ENCODE results near the gene TRAFD1.

Gene TRAFD1

DNA sequence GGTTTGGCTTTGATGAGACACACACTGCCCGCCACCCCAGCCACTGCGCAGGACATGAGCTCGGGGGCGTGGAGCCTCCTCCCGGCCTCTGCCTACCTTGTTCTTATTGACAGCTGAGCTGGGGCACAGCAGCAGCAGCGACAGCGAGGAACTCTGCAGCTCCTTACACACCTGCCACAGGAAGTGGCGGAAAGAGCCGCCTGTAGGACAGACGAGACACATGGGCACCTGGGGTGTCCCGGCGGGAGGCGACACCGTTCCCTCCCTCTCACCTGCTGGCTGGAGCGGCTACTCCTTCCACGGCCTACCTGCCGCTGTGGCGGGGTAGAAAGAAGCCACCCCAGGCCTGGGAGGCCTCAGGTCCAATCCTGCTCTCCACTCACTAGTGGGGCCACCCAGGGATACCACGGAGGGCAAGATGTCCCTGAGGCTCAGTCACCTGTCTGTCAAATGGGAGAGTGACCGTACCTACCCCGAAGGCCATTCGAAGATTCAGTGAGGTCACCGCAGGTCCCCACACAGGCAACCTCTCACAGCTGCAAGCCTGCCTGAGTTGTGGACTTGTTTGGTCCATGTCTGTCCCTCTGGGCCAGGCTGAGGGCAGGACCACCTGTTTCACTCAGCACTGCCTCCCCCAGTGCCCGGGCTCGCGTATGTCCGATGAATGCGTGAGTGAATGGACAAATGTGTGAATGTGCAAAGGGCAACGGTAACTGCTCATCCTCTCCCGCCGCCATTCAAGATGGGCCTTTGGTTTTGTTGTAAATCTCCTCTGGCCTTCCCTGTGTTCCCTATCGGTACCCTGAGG, 42.6 kb downstream of the TRAFD1 start:
- H3K4me1 ChIP-seq (ENCODE audit: control insufficient read depth in 1 of 2, insufficient read depth in 2 of 2, low read length in 2 of 2), result peaks cover 3 to 4% of the 10 kb centered on the region in 2 donors
- peaks cover 19 to 48% of the 10 kb centered on the region in 2 donors for H3K36me3 ChIP-seq (ENCODE audit: control insufficient read depth in 1 of 2, insufficient read depth in 2 of 2, low read length in 2 of 2)
- no peaks in the 10 kb centered on the region for H3K27me3 ChIP-seq (ENCODE audit: control insufficient read depth in 1 of 2, insufficient read depth in 2 of 2, low read length in 2 of 2)
- H3K4me3 ChIP-seq (ENCODE audit: low read depth in 1 of 2, low read length in 2 of 2), result no peak overlapping the region
- H3K27ac ChIP-seq (ENCODE audit: low read depth, low read length), result no peak overlapping the region
- H3K9ac ChIP-seq (ENCODE audit: low read depth in 1 of 2, low read length in 2 of 2), result no peak overlapping the region
- no peaks in the 10 kb centered on the region for H3K9me3 ChIP-seq (ENCODE audit: control insufficient read depth in 1 of 2, low read length in 2 of 2)

- Histone ChIP-seq H3K4me1 (ENCODE audit: control insufficient read depth in 1 of 2, insufficient read depth in 2 of 2, low read length in 2 of 2) (peaks cover 3 to 4% of the 10 kb centered on the region in 2 donors), H3K27me3 (ENCODE audit: control insufficient read depth in 1 of 2, insufficient read depth in 2 of 2, low read length in 2 of 2) (no peaks in the 10 kb centered on the region), H3K27ac (ENCODE audit: low read depth, low read length) (no peak overlapping the region), H3K4me3 (ENCODE audit: low read depth in 1 of 2, low read length in 2 of 2) (no peak overlapping the region), H3K9ac (ENCODE audit: low read depth in 1 of 2, low read length in 2 of 2) (no peak overlapping the region), H3K36me3 (ENCODE audit: control insufficient read depth in 1 of 2, insufficient read depth in 2 of 2, low read length in 2 of 2) (peaks cover 20 to 44% of the 10 kb centered on the region in 2 donors), H3K9me3 (ENCODE audit: control insufficient read depth in 1 of 2, low read length in 2 of 2) (no peaks in the 10 kb centered on the region)
Measured at GRCh38 chr12:112168561-112168971, 43.2 kb downstream of the TRAFD1 start.

- H3K4me3 ChIP-seq (ENCODE audit: low read depth in 1 of 2, low read length in 2 of 2), result no peak overlapping the region
- peaks cover 20 to 41% of the 10 kb centered on the region in 2 donors for H3K36me3 ChIP-seq (ENCODE audit: control insufficient read depth in 1 of 2, insufficient read depth in 2 of 2, low read length in 2 of 2)
- H3K4me1 ChIP-seq (ENCODE audit: control insufficient read depth in 1 of 2, insufficient read depth in 2 of 2, low read length in 2 of 2), result peaks cover 3 to 4% of the 10 kb centered on the region in 2 donors
- H3K9ac ChIP-seq (ENCODE audit: low read depth in 1 of 2, low read length in 2 of 2), result no peak overlapping the region
- H3K9me3 ChIP-seq (ENCODE audit: control insufficient read depth in 1 of 2, low read length in 2 of 2), result no peaks in the 10 kb centered on the region
- no peak overlapping the region for H3K27ac ChIP-seq (ENCODE audit: low read depth, low read length)
- no peaks in the 10 kb centered on the region for H3K27me3 ChIP-seq (ENCODE audit: control insufficient read depth in 1 of 2, insufficient read depth in 2 of 2, low read length in 2 of 2)
Measured at GRCh38 chr12:112169161-112169872, 44.0 kb downstream of the TRAFD1 start.

DNA sequence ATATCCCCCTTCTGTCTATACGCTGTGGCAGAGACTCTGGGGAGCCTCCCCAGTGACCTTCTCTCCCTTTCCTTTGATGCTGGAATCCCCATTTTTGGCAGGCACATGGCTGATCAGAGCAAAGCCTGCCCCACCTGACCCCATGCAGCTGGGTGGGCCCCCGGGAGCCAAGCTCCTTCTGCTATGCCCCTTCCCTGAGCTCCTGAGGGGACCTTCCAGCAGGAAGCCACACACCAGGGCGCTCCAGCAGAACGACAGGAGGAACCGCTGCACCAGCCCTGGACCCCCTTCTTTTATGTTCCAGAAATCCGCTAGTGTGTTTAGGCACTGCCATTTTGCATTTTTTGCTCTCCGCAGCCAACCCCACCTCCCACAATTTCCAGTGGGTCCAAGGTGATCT, 44.6 kb downstream of the TRAFD1 start:
- H3K9ac ChIP-seq (ENCODE audit: low read depth in 1 of 2, low read length in 2 of 2), result no peak overlapping the region
- H3K4me3 ChIP-seq (ENCODE audit: low read depth in 1 of 2, low read length in 2 of 2), result no peak overlapping the region
- H3K4me1 ChIP-seq (ENCODE audit: control insufficient read depth in 1 of 2, insufficient read depth in 2 of 2, low read length in 2 of 2), result peaks cover 3 to 4% of the 10 kb centered on the region in 2 donors
- no peak overlapping the region for H3K27ac ChIP-seq (ENCODE audit: low read depth, low read length)
- peaks cover 24 to 46% of the 10 kb centered on the region in 2 donors for H3K36me3 ChIP-seq (ENCODE audit: control insufficient read depth in 1 of 2, insufficient read depth in 2 of 2, low read length in 2 of 2)
- H3K27me3 ChIP-seq (ENCODE audit: control insufficient read depth in 1 of 2, insufficient read depth in 2 of 2, low read length in 2 of 2), result no peaks in the 10 kb centered on the region
- H3K9me3 ChIP-seq (ENCODE audit: control insufficient read depth in 1 of 2, low read length in 2 of 2), result no peaks in the 10 kb centered on the region

DNA sequence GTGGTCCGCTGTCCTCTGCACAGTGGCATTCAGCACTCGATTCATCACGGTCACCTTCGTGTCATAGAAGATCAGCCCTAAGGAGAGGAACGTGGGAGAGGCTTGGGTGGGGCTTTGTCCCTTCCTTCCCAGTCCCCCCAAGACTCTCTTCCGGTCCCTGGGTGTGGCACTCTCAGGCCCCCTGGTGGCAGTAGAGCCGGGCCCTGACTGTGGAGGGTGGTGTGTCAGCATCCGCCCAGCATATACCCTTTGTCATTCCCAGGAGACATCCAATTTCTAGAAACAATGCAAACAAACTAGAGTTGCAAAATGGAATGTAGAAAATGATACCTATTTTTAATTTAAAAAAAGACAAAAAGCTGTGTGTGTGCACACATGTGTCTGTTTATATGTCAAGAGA, 45.0 kb downstream of the TRAFD1 start:
- Histone ChIP-seq H3K9ac (ENCODE audit: low read depth in 1 of 2, low read length in 2 of 2) (no peak overlapping the region), H3K36me3 (ENCODE audit: control insufficient read depth in 1 of 2, insufficient read depth in 2 of 2, low read length in 2 of 2) (peaks cover 27 to 50% of the 10 kb centered on the region in 2 donors), H3K27ac (ENCODE audit: low read depth, low read length) (no peak overlapping the region), H3K4me1 (ENCODE audit: control insufficient read depth in 1 of 2, insufficient read depth in 2 of 2, low read length in 2 of 2) (peaks cover 3 to 4% of the 10 kb centered on the region in 2 donors), H3K9me3 (ENCODE audit: control insufficient read depth in 1 of 2, low read length in 2 of 2) (no peaks in the 10 kb centered on the region), H3K27me3 (ENCODE audit: control insufficient read depth in 1 of 2, insufficient read depth in 2 of 2, low read length in 2 of 2) (no peaks in the 10 kb centered on the region), H3K4me3 (ENCODE audit: low read depth in 1 of 2, low read length in 2 of 2) (no peak overlapping the region)

DNA sequence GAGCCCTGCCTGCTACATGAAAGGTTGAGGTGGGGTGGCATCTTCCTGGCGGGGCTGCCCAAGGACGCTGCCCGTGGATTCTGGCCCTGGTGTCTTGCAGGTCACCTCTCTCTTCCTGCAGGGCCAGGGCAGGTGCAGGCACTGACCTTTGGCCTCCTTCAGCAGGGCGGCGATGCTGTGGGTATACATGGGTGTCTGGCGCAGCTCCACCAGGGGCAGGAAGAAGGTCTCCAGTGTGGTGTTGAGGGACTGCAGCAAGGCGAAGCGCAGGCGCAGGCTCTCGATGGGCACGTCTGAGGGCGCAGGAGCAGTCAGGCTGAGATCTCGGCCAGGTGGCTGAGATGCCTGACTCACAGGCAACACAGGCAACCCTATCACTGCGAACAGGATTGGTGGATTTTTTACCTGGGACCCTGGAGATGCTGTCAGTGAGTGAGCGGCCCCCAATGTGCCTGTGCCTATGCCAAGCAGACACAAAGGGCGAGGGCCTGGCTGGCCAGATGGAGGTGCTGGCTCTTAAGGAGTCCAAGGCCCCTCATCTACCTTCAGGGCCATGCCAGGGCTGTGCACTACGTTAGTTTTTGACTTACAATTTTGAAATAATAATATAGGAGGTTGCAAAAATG, 45.7 kb downstream of the TRAFD1 start:
- no peaks in the 10 kb centered on the region for H3K27me3 ChIP-seq (ENCODE audit: control insufficient read depth in 1 of 2, insufficient read depth in 2 of 2, low read length in 2 of 2)
- H3K4me1 ChIP-seq (ENCODE audit: control insufficient read depth in 1 of 2, insufficient read depth in 2 of 2, low read length in 2 of 2), result peaks cover 3 to 4% of the 10 kb centered on the region in 2 donors
- no peak overlapping the region for H3K9ac ChIP-seq (ENCODE audit: low read depth in 1 of 2, low read length in 2 of 2)
- no peak overlapping the region for H3K27ac ChIP-seq (ENCODE audit: low read depth, low read length)
- H3K4me3 ChIP-seq (ENCODE audit: low read depth in 1 of 2, low read length in 2 of 2), result no peak overlapping the region
- H3K36me3 ChIP-seq (ENCODE audit: control insufficient read depth in 1 of 2, insufficient read depth in 2 of 2, low read length in 2 of 2), result peaks cover 35 to 56% of the 10 kb centered on the region in 2 donors
- no peaks in the 10 kb centered on the region for H3K9me3 ChIP-seq (ENCODE audit: control insufficient read depth in 1 of 2, low read length in 2 of 2)

DNA sequence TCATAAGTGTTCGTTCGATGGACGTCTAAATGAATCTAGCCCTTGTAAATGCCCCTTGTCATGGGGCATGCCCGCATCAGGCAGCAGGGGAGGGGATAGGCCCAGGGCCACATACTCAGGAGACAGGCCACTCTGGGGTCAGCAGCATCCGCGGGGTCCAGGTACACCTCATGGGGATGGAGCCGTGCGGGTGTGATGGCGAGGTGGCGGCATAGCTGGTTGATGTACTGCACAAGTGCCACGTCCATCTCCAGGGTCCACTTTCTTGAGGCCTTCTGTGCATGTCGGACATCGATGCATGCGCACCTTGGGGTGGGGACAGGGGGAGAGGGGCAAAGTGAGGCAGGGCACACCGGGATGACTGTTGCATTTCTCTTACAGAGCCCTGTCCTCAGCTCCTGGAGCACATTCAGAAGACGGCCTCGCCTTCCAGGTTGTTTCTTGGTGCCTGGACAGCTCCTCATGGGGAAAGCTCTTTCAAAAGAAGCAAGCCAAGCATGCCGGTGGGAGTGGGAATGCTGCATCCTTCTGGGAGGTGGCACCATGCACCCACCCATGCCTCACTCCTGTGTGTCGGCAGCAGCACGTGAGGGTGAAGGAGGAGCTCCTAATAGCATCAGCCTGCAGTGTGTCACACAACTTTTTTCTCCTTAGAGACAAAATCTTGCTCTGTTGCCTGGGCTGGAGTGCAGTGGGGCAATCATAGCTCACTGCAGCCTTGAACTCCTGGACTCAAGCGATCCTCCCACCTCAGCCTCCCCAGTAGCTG, 47.4 kb downstream of the TRAFD1 start:
- peaks cover 3 to 4% of the 10 kb centered on the region in 2 donors for H3K4me1 ChIP-seq (ENCODE audit: control insufficient read depth in 1 of 2, insufficient read depth in 2 of 2, low read length in 2 of 2)
- no peaks in the 10 kb centered on the region for H3K27me3 ChIP-seq (ENCODE audit: control insufficient read depth in 1 of 2, insufficient read depth in 2 of 2, low read length in 2 of 2)
- no peaks in the 10 kb centered on the region for H3K9me3 ChIP-seq (ENCODE audit: control insufficient read depth in 1 of 2, low read length in 2 of 2)
- no peak overlapping the region for H3K4me3 ChIP-seq (ENCODE audit: low read depth in 1 of 2, low read length in 2 of 2)
- H3K9ac ChIP-seq (ENCODE audit: low read depth in 1 of 2, low read length in 2 of 2), result no peak overlapping the region
- no peak overlapping the region for H3K27ac ChIP-seq (ENCODE audit: low read depth, low read length)
- H3K36me3 ChIP-seq (ENCODE audit: control insufficient read depth in 1 of 2, insufficient read depth in 2 of 2, low read length in 2 of 2), result peaks cover 41 to 60% of the 10 kb centered on the region in 2 donors

DNA sequence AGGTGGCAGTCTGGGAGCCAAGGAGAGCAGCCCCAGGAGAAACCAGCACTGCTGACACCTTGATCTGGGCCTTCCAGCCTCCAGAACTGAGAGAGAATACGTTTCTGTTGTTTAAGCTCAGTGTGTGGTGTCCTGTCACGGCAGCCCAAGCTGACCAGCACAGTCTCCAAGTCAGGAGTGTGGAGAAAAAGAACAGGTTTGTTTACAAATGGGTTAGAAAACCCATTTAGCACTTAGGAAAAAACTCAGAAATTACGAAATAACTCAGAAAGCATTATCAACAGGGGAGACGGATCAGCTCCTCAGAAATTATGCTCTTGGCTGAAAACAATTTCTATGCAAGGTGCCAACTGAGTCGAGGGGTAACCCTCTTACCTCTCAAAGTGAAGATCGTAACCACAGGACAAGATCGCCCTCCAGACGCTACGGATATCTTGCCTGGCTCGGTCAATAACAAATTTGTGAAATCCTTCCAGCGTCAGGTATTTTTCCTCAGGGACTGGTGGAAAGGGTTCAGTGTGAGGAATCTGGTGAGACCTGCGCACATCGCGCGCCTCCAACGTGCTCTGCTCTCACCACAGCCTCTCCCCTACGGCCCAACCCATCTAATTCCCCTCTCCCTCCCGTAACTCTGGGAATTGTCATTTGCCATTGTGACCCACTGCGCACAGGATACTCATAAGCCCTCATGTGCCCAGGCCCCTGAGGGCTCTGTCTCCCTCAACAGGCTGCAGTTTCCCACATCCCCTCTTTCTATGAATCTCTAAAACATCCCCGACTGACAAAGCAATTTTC, 50.2 kb downstream of the TRAFD1 start:
- Histone ChIP-seq H3K4me3 (ENCODE audit: low read depth in 1 of 2, low read length in 2 of 2) (no peak overlapping the region), H3K4me1 (ENCODE audit: control insufficient read depth in 1 of 2, insufficient read depth in 2 of 2, low read length in 2 of 2) (peaks cover 3 to 4% of the 10 kb centered on the region in 2 donors), H3K9ac (ENCODE audit: low read depth in 1 of 2, low read length in 2 of 2) (no peak overlapping the region), H3K27ac (ENCODE audit: low read depth, low read length) (no peak overlapping the region), H3K27me3 (ENCODE audit: control insufficient read depth in 1 of 2, insufficient read depth in 2 of 2, low read length in 2 of 2) (no peaks in the 10 kb centered on the region), H3K36me3 (ENCODE audit: control insufficient read depth in 1 of 2, insufficient read depth in 2 of 2, low read length in 2 of 2) (peaks cover 51 to 69% of the 10 kb centered on the region in 2 donors), H3K9me3 (ENCODE audit: control insufficient read depth in 1 of 2, low read length in 2 of 2) (no peaks in the 10 kb centered on the region)

DNA sequence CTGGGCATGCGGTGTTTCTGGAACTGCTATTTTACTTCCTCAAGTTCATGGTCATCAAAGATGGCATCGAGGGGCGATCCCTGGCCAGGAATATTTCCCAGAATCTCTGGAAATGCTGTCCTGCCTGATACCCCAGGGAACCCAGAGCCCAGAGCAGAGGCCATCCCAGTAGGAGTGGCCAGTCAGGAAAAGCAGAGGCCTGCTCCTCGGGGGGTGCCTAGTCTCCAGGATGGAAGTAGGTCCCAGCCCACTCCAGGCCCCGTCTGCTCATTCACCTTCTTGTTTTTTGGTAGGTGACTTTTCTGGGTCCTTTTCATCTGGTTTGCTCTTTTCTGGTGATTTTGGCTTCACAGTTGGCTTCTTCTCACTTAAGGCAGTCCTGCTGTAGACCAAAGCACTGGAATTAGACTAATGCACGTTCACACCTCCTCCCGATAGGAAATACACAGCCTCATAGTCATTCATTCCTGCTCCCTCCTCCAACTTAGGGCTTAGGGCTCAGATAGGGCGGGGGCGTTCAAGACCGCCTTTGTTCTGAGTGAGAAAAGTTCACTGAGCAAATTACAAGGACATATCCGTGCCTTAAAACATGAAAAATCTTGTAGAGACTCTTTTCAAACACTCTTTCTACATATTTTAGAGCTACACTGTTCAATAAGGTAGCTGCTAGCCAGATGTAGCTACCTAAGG, 51.1 kb downstream of the TRAFD1 start:
- Histone ChIP-seq H3K36me3 (ENCODE audit: control insufficient read depth in 1 of 2, insufficient read depth in 2 of 2, low read length in 2 of 2) (peaks cover 51 to 60% of the 10 kb centered on the region in 2 donors), H3K4me1 (ENCODE audit: control insufficient read depth in 1 of 2, insufficient read depth in 2 of 2, low read length in 2 of 2) (no peaks in the 10 kb centered on the region), H3K27ac (ENCODE audit: low read depth, low read length) (no peak overlapping the region), H3K27me3 (ENCODE audit: control insufficient read depth in 1 of 2, insufficient read depth in 2 of 2, low read length in 2 of 2) (no peaks in the 10 kb centered on the region), H3K9ac (ENCODE audit: low read depth in 1 of 2, low read length in 2 of 2) (no peak overlapping the region), H3K4me3 (ENCODE audit: low read depth in 1 of 2, low read length in 2 of 2) (no peak overlapping the region), H3K9me3 (ENCODE audit: control insufficient read depth in 1 of 2, low read length in 2 of 2) (no peaks in the 10 kb centered on the region)

All from duodenal mucosa (tissue), 2 donors.